ENCODE measurements around the gene KRTAP10-7.
"Not testable (repeated sequence)": the region's sequence is repeated elsewhere in the genome, so short reads cannot be mapped to it uniquely, and the experiment has no call there.

The KRTAP10-7 gene, protein sequence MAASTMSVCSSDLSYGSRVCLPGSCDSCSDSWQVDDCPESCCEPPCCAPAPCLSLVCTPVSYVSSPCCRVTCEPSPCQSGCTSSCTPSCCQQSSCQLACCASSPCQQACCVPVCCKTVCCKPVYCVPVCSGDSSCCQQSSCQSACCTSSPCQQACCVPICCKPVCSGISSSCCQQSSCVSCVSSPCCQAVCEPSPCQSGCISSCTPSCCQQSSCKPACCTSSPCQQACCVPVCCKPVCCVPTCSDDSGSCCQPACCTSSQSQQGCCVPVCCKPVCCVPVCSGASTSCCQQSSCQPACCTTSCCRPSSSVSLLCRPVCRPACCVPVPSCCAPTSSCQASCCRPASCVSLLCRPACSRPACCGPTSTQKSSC

GRCh38 chr21:44600118-44600978, at the start of gene KRTAP10-7:
Gene KRTAP10-7 (plus strand): TSS chr21:44600597. CDS start chr21:44600622, 25 bp downstream.
- H3K4me3 ChIP-seq (ENCODE audit: low read length in 2 of 2); H3K4me1 ChIP-seq (ENCODE audit: control insufficient read depth, insufficient read depth, low read length): not testable (repeated sequence)
- peaks cover 5 to 21% of the 10 kb centered on the region in 2 donors for H3K27me3 ChIP-seq (ENCODE audit: control insufficient read depth in 1 of 2, insufficient read depth in 2 of 2, low read length in 2 of 2)

GRCh38 chr21:44550807-44551206, 49.6 kb upstream of the KRTAP10-7 start:
- Histone ChIP-seq H3K9me3 (ENCODE audit: control insufficient read depth in 2 of 2, low read length in 2 of 2) (peaks cover 6 to 8% of the 10 kb centered on the region in 2 donors), H3K4me1 (ENCODE audit: control insufficient read depth, insufficient read depth, low read length) (no peaks in the 10 kb centered on the region), H3K9ac (ENCODE audit: low read length in 2 of 2) (no peak overlapping the region), H3K36me3 (ENCODE audit: control insufficient read depth in 2 of 2, insufficient read depth in 2 of 2, low read length in 2 of 2) (no peaks in the 10 kb centered on the region), H3K27ac (ENCODE audit: low read length) (no peak overlapping the region), H3K4me3 (ENCODE audit: low read length in 2 of 2) (no peak overlapping the region), H3K27me3 (ENCODE audit: control insufficient read depth in 1 of 2, insufficient read depth in 2 of 2, low read length in 2 of 2) (no peaks in the 10 kb centered on the region)

More at GRCh38 chr21:44600118-44600978, at the start of gene KRTAP10-7:
- H3K36me3 ChIP-seq (ENCODE audit: control insufficient read depth in 2 of 2, insufficient read depth in 2 of 2, low read length in 2 of 2); H3K9ac ChIP-seq (ENCODE audit: low read length in 2 of 2); H3K9me3 ChIP-seq (ENCODE audit: control insufficient read depth in 2 of 2, low read length in 2 of 2); H3K27ac ChIP-seq (ENCODE audit: low read length): not testable (repeated sequence)

- no peaks in the 10 kb centered on the region for H3K27me3 ChIP-seq (ENCODE audit: control insufficient read depth in 1 of 2, insufficient read depth in 2 of 2, low read length in 2 of 2)
- no peak within 1 kb of the TSS for H3K4me3 ChIP-seq (ENCODE audit: low read length in 2 of 2)
- H3K9me3 ChIP-seq (ENCODE audit: control insufficient read depth in 2 of 2, low read length in 2 of 2), result peaks cover 6 to 8% of the 10 kb centered on the region in 2 donors
- H3K4me1 ChIP-seq (ENCODE audit: control insufficient read depth, insufficient read depth, low read length), result no peaks in the 10 kb centered on the region
- no peak within 1 kb of the TSS for H3K27ac ChIP-seq (ENCODE audit: low read length)
- H3K36me3 ChIP-seq (ENCODE audit: control insufficient read depth in 2 of 2, insufficient read depth in 2 of 2, low read length in 2 of 2), result no peaks in the 10 kb centered on the region
- no peak within 1 kb of the TSS for H3K9ac ChIP-seq (ENCODE audit: low read length in 2 of 2)
Measured at GRCh38 chr21:44551340-44551961, 48.9 kb upstream of the KRTAP10-7 start, which contains the start of gene KRTAP10-2. Gene KRTAP10-2 (minus strand): TSS chr21:44551505. CDS start chr21:44551458, 47 bp downstream.

- Histone ChIP-seq H3K27me3 (ENCODE audit: control insufficient read depth in 1 of 2, insufficient read depth in 2 of 2, low read length in 2 of 2) (no peaks in the 10 kb centered on the region), H3K9me3 (ENCODE audit: control insufficient read depth in 2 of 2, low read length in 2 of 2) (peaks cover 6 to 8% of the 10 kb centered on the region in 2 donors), H3K27ac (ENCODE audit: low read length) (no peak overlapping the region), H3K9ac (ENCODE audit: low read length in 2 of 2) (no peak overlapping the region), H3K36me3 (ENCODE audit: control insufficient read depth in 2 of 2, insufficient read depth in 2 of 2, low read length in 2 of 2) (no peaks in the 10 kb centered on the region), H3K4me3 (ENCODE audit: low read length in 2 of 2) (no peak overlapping the region), H3K4me1 (ENCODE audit: control insufficient read depth, insufficient read depth, low read length) (no peaks in the 10 kb centered on the region)
Measured at GRCh38 chr21:44552136-44552535, 48.3 kb upstream of the KRTAP10-7 start.

DNA sequence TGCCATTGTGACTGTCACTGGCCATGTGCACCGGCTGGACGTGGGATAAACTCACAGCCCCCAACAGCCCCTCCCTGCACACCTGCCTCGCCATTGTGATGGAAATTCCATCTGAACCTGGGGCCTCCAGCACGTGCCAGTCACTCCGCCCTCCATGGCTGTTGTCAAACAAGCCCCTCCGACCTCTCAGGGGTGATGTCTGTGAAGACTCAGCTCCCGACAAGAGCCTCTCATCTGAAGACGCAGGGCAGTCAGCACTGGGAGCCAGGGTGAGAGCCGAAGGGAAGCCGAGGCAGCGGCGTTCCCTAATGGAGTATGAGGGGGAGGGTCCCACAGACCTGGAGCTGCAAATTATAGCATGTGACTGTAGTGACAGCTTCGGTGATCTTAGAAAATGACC, 47.7 kb upstream of the KRTAP10-7 start:
- Histone ChIP-seq H3K27me3 (ENCODE audit: control insufficient read depth in 1 of 2, insufficient read depth in 2 of 2, low read length in 2 of 2) (peaks cover 0 to 2% of the 10 kb centered on the region in 2 donors), H3K4me3 (ENCODE audit: low read length in 2 of 2) (no peak overlapping the region), H3K9me3 (ENCODE audit: control insufficient read depth in 2 of 2, low read length in 2 of 2) (peaks cover 6 to 8% of the 10 kb centered on the region in 2 donors)

DNA sequence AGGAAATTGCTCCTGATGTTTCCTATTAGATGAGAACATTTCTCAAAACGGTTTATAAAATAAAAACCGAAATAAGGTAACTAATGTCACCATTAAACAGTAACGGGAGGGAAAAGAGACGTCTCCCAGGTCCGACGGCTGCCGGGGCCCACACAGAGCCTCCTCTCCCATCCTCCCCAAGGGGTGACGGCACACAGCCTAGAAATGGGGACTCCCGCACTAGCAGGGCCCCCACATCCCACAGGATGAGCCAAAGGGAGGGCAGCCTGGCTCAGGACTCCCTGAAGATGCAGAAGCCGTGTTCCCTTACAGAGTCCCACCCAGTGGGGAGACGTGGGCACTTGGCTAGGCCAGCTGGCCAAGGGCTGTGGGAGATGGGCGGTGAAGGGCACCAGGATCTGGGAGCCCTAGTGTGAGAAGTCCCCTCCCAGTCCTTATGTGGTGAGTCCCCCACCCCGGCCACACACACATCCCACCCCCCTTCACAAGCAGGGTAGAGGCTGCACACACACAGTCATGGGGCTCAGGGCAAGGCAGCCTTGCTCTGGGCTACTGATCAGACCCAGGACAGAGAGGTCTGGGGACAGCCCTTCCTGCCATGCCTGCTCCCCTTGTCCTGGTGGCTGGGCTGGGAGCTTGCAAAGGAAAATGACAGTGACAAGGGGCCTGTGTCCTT, 45.1 kb upstream of the KRTAP10-7 start:
- no peak overlapping the region for H3K27ac ChIP-seq (ENCODE audit: low read length)
- H3K4me3 ChIP-seq (ENCODE audit: low read length in 2 of 2), result no peak overlapping the region
- H3K4me1 ChIP-seq (ENCODE audit: control insufficient read depth, insufficient read depth, low read length), result no peaks in the 10 kb centered on the region
- no peaks in the 10 kb centered on the region for H3K36me3 ChIP-seq (ENCODE audit: control insufficient read depth in 2 of 2, insufficient read depth in 2 of 2, low read length in 2 of 2)
- peaks cover 8% of the 10 kb centered on the region in 2 donors for H3K9me3 ChIP-seq (ENCODE audit: control insufficient read depth in 2 of 2, low read length in 2 of 2)
- no peak overlapping the region for H3K9ac ChIP-seq (ENCODE audit: low read length in 2 of 2)
- H3K27me3 ChIP-seq (ENCODE audit: control insufficient read depth in 1 of 2, insufficient read depth in 2 of 2, low read length in 2 of 2), result peaks cover 0 to 4% of the 10 kb centered on the region in 2 donors

More for the DNA sequence above, 47.7 kb upstream of the KRTAP10-7 start:
- no peaks in the 10 kb centered on the region for H3K36me3 ChIP-seq (ENCODE audit: control insufficient read depth in 2 of 2, insufficient read depth in 2 of 2, low read length in 2 of 2)
- no peaks in the 10 kb centered on the region for H3K4me1 ChIP-seq (ENCODE audit: control insufficient read depth, insufficient read depth, low read length)
- no peak overlapping the region for H3K27ac ChIP-seq (ENCODE audit: low read length)
- H3K9ac ChIP-seq (ENCODE audit: low read length in 2 of 2), result no peak overlapping the region

- Histone ChIP-seq H3K27ac (ENCODE audit: low read length) (no peak overlapping the region), H3K4me3 (ENCODE audit: low read length in 2 of 2) (no peak overlapping the region), H3K4me1 (ENCODE audit: control insufficient read depth, insufficient read depth, low read length) (no peaks in the 10 kb centered on the region), H3K36me3 (ENCODE audit: control insufficient read depth in 2 of 2, insufficient read depth in 2 of 2, low read length in 2 of 2) (no peaks in the 10 kb centered on the region), H3K9me3 (ENCODE audit: control insufficient read depth in 2 of 2, low read length in 2 of 2) (peaks cover 8% of the 10 kb centered on the region in 2 donors), H3K9ac (ENCODE audit: low read length in 2 of 2) (no peak overlapping the region), H3K27me3 (ENCODE audit: control insufficient read depth in 1 of 2, insufficient read depth in 2 of 2, low read length in 2 of 2) (peaks cover 0 to 4% of the 10 kb centered on the region in 2 donors)
Measured at GRCh38 chr21:44556879-44557278, 43.5 kb upstream of the KRTAP10-7 start.

DNA sequence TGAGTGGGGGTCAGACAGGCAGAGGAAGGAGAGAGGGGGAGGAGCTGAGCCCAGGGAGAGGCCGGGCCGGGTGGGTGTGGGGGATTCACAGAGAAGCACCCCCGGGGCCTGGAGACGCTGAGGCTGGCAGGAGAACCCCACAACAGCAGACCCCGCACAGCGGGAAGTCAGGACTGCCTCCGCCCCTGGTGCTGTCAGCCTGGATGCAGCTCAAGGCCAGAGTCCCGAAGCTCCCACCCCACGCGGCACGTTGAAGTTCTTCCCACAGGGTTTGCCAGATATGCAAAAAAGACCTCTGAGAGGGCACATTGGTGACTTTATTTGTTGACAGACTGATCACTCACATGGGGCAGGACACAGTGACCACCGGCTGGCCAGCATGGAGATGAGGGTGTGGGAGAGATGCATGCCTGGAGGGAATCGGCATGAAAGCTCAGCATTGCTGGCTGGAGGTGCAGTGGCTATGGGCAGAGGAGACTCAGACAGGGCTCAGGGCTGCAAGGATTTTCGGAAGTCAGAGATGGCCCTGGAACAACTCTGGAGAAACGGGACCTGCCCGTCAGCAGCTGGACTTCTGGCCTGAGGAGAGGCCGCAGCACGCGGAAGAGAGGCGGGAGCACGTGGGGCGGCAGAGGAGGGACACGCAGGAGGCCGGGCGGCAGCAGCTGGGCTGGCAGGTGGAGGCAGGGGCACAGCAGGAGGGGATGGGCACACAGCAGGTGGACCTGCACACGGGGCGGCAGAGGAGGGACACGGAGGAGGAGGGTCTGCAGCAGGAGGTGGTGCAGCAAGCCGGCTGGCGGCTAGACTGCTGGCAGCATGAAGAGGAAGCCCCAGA, 42.7 kb upstream of the KRTAP10-7 start:
- Histone ChIP-seq H3K27ac (ENCODE audit: low read length) (no peak overlapping the region), H3K9me3 (ENCODE audit: control insufficient read depth in 2 of 2, low read length in 2 of 2) (peaks cover 8% of the 10 kb centered on the region in 2 donors), H3K27me3 (ENCODE audit: control insufficient read depth in 1 of 2, insufficient read depth in 2 of 2, low read length in 2 of 2) (peaks cover 0 to 4% of the 10 kb centered on the region in 2 donors), H3K9ac (ENCODE audit: low read length in 2 of 2) (no peak overlapping the region), H3K4me1 (ENCODE audit: control insufficient read depth, insufficient read depth, low read length) (no peaks in the 10 kb centered on the region), H3K36me3 (ENCODE audit: control insufficient read depth in 2 of 2, insufficient read depth in 2 of 2, low read length in 2 of 2) (no peaks in the 10 kb centered on the region), H3K4me3 (ENCODE audit: low read length in 2 of 2) (no peak overlapping the region)

DNA sequence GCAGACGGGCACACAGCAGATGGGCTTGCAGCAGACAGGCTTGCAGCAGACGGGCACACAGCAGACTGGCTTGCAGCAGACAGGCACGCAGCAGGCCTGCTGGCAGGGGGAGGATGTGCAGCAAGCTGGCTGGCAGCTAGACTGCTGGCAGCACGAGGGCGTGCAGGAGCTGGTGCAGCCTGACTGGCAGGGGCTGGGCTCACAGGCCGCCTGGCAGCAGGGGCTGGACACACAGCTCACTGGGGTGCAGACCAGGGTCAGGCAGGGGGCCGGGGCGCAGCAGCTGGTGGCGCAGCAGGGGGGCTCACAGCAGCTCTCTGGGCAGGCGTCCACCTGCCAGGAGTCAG, 42.1 kb upstream of the KRTAP10-7 start:
- H3K9ac ChIP-seq (ENCODE audit: low read length in 2 of 2); H3K27me3 ChIP-seq (ENCODE audit: control insufficient read depth in 1 of 2, insufficient read depth in 2 of 2, low read length in 2 of 2); H3K27ac ChIP-seq (ENCODE audit: low read length); H3K4me3 ChIP-seq (ENCODE audit: low read length in 2 of 2); H3K36me3 ChIP-seq (ENCODE audit: control insufficient read depth in 2 of 2, insufficient read depth in 2 of 2, low read length in 2 of 2); H3K4me1 ChIP-seq (ENCODE audit: control insufficient read depth, insufficient read depth, low read length); H3K9me3 ChIP-seq (ENCODE audit: control insufficient read depth in 2 of 2, low read length in 2 of 2): not testable (repeated sequence)
